HG03439 (cell line): Measurements from ENCODE around the gene PGRMC2.

Experiments
- ATAC-seq: cut with Tn5 transposase; IDR thresholded peaks from one replicate; pipeline ENCODE4 v1.9.1; 2021; ENCODE audit warnings: mild to moderate bottlenecking, moderate library complexity; ENCODE audit not compliant: unreplicated experiment

The PGRMC2 gene

GRCh38 chr4:128287141-128287870 is at the start of gene PGRMC2:
PGRMC2 (minus strand) TSS chr4:128287813; CDS start chr4:128287790, 23 bp downstream.
- peak; percentile 3 for ATAC-seq

- no peak for ATAC-seq
These were observed 47.9 kb upstream of the PGRMC2 start for GRCh38 chr4:128335541-128335940.

- ATAC-seq: no peak
These were observed 46.6 kb upstream of the PGRMC2 start for GRCh38 chr4:128334256-128334655.

- no peak for ATAC-seq
These were observed 45.9 kb upstream of the PGRMC2 start for GRCh38 chr4:128333309-128334018.

- ATAC-seq: no peak
These were observed 44.5 kb upstream of the PGRMC2 start for GRCh38 chr4:128332081-128332480.

GRCh38 chr4:128329638-128330037 is 42.0 kb upstream of the PGRMC2 start:
- no peak for ATAC-seq

- ATAC-seq: no peak
These were observed 40.5 kb upstream of the PGRMC2 start for GRCh38 chr4:128328106-128328505.

GRCh38 chr4:128323401-128323800 is 35.8 kb upstream of the PGRMC2 start:
- ATAC-seq: no peak

- ATAC-seq: no peak
These were observed 35.4 kb upstream of the PGRMC2 start for GRCh38 chr4:128322986-128323385.

- no peak for ATAC-seq
These were observed 34.7 kb upstream of the PGRMC2 start for GRCh38 chr4:128322311-128322710.

GRCh38 chr4:128320656-128321055 is 33.0 kb upstream of the PGRMC2 start:
- ATAC-seq: no peak

- ATAC-seq: no peak
These were observed 28.3 kb upstream of the PGRMC2 start for GRCh38 chr4:128315756-128316520.

- ATAC-seq: no peak
These were observed 24.2 kb upstream of the PGRMC2 start for GRCh38 chr4:128311659-128312403.

GRCh38 chr4:128310266-128310697 is 22.7 kb upstream of the PGRMC2 start:
- ATAC-seq: no peak

- no peak for ATAC-seq
These were observed 22.0 kb upstream of the PGRMC2 start for GRCh38 chr4:128309585-128309984.

GRCh38 chr4:128308986-128309385 is 21.4 kb upstream of the PGRMC2 start:
- ATAC-seq: no peak

- peak; percentile 72 for ATAC-seq
These were observed 19.5 kb upstream of the PGRMC2 start for GRCh38 chr4:128307123-128307571.

- no peak for ATAC-seq
These were observed 18.3 kb upstream of the PGRMC2 start for GRCh38 chr4:128305942-128306341.

- no peak for ATAC-seq
These were observed 16.4 kb upstream of the PGRMC2 start for GRCh38 chr4:128303986-128304385.

- no peak for ATAC-seq
These were observed 15.8 kb upstream of the PGRMC2 start for GRCh38 chr4:128303405-128303785.

GRCh38 chr4:128301979-128302378 is 14.4 kb upstream of the PGRMC2 start:
- ATAC-seq: no peak
